GM19099 (cell line): ENCODE measurements around the gene TSPAN10.

ENCODE experiments used
- POLR2A ChIP-seq: IDR thresholded peaks from 3 replicates; pipeline ENCODE4 v1.6.1; 2011; ENCODE audit warnings: low read depth; ENCODE audit not compliant: insufficient read length; ENCODE audit errors: extremely low read depth

Gene TSPAN10

DNA sequence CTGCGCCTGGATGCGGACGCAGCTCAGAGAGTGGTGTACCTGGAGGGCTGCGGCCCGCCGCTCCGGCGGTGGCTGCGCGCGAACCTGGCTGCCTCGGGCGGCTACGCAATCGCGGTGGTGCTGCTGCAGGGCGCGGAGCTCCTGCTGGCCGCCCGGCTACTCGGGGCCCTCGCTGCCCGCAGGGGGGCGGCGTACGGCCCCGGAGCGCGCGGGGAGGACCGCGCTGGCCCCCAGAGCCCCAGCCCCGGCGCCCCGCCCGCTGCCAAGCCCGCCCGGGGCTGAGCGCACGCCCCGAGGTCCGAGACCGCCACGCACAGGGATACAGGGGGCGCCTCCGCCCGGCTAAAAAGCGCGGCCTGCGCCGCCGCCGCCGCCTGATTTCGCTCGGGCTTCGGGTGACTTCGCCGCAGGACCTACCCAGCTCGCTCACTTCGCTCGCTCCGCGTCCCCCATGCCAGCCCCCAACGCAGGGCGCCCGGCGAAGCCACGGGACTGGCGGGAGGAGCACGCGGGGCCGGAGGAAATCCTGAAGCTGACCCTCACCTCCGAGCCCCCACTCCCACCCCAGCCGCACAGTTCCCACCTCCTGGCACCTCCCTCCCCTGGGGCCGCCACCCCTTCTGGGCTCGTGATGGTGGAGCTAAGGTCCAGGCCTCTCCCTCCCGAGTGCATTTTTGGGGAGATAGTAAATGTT, 11.2 kb downstream of the TSPAN10 start:
- no peak for TF ChIP-seq POLR2A

DNA sequence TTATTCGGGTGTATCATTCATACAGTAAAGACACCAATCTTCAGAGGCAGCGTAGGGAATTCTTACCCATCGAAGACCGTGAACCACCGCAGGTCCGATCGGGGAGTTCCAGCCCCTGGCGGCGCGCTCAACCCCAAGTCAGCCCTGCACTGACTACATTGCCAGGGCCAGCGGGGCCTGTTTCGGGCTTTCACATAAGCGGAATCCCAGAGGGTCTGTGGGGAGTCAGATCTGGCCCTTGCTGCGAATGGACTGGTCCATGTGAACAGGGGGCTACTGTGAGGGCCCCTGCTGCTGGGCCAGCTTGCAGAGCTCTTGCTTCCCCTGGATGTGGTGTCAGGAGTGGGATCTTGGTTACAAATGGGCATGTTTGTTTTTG, 11.7 kb downstream of the TSPAN10 start:
- TF ChIP-seq POLR2A = no peak

DNA sequence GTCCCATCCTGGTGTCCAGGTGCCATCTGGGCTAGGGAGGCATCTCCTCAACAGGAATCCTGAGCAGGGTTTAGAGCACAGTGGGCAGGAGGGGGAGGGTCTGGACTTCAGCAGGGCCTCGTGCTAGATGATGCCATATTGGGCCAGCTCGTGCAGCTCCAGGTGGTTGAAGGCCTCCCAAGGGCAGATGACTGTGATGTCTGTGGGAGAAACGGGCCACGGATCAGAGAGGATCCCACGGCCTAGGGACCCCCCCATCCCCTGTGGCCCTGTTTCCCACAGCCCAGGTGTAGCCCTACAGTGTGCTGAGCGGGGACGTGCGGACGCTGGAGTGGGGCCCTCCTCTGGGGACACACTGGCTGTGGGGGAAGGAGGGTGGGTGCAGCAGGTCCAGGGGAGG, 14.0 kb downstream of the TSPAN10 start:
- no peak for TF ChIP-seq POLR2A

DNA sequence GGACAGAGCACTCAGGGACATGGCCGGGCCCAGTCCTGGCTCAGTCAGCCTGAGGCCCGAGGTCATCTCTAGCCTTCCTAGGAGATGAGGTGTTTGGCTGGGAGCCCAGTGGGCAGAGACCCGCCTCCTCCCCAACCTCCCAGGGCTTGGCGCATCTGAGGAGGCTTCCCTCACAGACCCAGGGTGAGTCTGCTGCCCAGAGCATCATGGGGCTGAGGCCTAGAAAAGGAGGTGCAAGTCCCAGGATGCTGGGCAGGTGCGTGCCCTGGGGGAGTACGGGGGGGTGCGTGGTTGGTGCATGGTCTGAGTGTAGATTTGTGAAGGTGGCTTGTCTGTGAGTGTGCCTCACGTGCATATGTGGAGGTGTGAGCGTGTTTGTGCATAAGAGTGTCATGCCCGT, 14.7 kb downstream of the TSPAN10 start:
- no peak for TF ChIP-seq POLR2A

DNA sequence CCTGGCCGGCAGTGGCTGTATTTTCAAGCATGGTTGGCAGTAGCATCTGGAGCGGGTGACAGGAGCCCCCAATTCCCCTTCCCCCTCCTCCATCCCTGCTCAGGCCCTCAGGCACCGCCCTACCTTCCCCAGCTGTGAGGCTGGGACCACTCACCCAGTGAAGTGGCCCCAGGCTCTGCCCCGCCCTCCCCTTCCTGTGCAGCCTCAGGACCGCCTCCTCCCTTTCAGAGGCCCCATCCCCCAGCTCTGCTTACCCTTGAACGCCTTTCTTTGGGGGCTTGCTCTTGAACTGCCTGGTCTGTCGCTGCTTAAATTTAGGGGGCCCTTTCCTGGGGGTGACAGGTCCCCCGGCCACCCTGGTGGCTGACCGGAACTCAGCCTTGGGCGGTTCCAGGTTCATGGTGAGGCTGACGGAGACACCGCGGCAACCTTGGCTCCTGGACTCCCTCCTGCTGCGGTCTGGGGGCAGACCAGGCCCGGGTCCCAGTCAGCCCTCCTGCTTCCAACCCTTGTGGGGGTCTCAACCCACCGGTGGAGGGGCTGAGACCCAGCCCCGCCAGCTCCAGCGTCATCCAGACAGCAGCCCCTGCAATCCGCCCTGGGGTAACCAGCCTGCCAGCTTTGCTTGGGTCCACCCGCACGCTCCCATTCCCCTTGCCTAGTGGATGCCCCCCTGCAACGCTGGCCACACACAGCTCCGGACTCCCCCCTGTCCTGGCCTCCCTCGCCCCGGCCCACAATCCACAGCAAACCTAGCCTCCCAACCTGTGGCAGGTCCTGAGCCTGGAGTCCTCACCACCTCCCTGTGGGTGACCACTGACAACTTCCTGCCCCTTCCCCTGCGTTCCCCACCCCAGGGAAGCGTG, 16.1 kb downstream of the TSPAN10 start:
- no peak for TF ChIP-seq POLR2A

DNA sequence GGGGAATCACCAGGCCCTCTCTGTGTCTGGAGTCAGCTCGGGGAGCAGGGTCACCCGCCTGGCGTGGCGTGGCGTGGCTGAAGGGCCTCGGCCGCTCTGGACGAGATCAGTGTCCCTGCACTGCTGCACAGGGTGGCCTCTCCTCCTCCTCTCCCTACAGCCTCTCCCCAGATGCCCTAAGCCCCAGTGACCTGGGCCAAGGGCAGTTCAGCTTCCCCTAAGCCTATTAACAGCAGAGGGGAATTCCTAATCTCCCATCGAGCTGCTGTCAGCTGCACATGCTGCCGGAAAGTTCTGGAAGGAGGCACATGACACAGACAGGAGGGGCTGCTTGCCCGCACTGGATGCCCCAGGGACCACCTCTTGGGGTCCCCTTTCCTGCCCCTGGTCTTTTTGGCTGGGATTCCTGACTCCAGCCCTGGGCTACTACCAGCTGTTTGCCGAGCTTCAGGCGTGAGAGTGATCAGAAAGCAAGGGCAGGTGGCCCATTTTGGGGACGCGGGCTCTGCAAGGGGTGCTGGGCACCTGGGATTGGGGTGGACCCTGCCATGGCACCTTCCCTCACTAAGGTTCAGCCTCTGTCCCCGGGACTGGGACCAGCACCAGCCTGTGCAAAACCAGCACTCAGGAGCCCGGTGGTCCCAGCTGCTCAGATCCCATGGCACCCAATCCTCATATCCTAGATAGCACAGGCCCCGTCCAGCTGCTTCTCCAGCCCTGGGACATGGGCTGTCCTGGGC, 18.6 kb downstream of the TSPAN10 start:
- TF ChIP-seq POLR2A = no peak

DNA sequence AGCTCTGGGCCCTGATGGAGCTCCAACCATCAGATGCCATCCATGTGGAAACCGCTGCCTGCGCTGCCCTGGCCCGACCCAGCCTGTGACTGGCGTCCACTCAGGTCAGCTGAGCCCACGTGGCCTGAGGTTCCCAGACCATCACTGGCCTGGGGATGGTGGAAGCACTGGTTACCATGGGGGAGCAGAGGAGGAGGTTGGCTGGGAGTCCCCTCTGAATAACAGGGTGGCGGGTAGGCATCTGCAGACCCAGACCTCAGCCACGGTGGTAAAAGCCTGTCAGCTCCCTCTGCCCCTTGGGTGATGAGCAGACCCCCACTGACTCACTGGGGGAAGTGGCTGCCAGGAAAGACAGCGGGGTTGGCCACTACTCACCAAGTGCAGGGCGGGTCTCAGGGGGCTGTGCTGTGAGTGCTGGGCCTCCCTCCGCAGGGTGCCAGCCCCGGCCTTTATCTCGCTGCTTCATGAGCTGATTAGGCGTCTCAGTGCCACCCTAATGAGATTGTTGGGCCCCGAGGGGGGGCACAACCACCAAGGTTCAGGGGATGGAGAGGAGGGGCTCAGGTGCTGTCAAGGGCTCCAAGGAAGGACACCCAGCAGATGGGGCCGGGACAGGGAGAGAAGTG, 19.2 kb downstream of the TSPAN10 start, which contains the start of gene PDE6G:
PDE6G (minus strand) TSS at position 425 of the 626 bp plus-strand sequence. CDS start 3,237 bp downstream, outside the sequence.
- no peak for TF ChIP-seq POLR2A

DNA sequence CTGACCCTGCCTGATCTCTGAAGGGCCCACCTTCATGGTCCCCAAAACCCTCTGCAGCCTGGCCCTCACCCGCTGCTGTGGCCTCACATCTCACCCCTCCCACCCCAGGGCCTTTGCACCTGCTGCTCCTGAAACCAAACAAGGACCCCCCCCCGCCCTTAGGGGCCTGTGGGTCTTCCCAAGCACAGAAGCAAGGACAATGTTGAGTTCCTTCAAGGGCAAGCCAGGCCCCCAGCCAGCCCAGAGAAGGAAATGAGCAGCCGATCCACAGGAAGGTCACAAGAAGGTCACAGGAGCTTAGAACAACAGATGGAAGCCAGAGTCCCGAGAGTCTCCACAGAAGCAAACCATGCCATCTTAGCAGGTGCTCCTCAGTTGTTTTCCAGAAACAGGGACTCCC, 19.8 kb downstream of the TSPAN10 start:
- no peak for TF ChIP-seq POLR2A

DNA sequence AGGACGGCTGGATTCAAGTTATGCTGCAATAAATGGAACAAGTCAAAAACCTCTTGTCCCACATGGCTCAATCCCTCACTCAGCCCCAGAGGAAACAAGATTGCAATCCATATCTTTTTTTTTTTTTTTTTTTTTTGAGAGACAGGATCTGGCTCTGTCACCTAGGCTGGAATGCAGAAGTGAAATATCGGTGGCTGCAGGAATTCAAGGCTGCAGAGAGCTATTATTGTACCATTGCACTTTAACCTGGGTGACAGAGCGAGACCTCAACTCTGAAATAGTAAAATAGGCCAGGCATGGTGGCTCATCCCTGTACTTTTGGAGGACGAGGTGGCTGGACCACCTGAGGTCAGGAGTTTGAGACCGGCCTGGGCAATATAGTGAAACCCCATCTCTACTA, 22.0 kb downstream of the TSPAN10 start:
- no peak for TF ChIP-seq POLR2A

DNA sequence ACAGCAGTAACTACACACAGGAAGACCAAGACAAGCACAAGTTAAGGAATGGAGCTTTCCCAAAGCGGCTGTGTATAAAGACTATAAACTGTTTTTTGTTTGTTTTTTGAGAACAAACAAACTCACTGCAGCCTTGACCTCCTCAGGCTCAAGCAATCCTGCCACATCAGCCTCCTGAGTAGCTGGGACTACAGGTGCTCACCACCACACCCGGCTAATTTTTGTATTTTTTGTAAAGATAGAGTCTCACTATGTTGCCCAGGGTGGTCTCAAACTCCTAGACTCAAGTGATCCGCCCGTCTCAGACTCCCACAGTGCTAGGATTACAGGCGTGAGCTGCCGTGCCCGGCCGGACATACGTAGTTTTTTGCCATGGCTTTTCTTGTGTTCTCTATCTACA, 23.4 kb downstream of the TSPAN10 start:
- no peak for TF ChIP-seq POLR2A

DNA sequence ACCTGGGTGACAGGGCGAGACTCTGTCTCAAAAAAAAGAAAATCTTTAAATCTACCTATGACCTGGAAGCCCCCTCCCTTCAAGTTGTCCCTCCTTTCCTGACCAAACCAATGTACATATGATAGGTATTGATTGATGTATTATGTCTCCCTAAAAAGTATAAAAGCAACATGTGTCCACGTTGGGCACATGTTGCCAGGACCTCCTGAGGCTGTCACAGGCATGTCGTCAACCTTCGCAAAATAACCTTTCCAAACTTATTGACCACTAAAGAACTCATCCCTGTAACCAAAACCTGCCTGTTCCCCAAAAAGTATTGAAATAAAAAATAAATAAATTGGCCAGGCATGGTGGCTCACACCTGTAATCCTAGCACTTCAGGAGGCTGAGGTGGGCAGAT, 25.0 kb downstream of the TSPAN10 start:
- TF ChIP-seq POLR2A = no peak

DNA sequence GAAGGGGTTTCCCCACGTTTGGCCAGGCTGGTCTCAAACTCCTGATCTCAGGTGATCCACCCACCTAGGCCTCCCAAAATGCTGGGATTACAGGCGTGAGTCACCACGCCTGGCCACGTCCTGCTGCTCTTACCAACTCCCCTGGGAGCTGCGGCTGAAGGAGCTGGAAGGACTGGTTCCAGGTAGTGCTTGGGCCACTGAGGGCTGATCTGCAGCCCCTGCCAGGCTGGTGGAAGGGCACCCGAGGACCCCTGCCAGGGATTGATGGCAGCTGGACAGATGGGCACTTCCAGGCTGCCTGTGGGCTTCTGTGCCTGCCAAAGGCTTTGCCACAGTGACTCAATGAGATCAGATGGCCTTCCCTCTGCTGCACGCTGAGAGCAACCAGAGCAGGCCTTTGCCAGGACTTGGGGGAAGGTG, 27.1 kb downstream of the TSPAN10 start:
- no peak for TF ChIP-seq POLR2A

DNA sequence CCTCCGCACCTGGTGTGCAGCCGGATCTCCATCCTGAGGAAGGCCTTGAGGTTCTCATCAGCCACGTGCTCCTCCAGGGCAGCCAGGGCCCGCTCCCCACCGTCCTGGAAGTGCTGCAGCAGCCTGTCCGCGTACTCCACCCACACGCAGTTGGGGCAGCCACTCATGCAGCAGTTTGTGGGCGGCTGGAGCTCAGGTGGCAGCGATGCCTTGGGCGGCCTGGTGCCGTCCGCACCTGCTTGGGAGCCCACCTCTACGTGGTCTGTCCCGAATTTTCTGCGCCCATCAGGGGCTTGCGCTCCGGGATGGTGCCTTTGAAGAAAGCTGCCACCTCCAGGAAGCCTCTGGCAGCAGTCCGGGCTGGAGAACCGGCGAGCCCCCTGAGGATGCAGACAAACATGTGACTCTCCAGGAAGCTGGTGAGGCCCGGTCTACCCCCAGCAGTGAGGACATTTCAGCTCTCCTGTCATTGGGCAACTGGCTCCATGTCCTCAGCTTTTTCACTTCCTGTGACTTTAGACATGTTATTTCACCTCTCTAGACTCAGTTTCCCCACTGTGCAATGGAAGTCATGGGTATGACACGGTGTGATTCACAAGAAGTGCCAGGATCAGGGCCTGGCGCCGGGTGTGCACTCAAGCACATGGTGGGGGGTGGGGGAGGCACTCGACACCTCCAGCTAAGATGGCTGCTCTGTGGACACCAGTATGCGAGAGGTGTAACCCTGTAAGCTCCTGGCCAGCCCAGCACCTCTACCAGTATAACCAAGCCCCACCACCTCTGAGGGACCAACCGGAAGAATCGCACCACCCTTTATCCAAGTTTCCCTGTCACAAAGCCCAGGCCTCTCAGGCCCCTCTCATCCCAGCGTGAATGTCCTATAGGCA, 28.5 kb downstream of the TSPAN10 start:
- TF ChIP-seq POLR2A = no peak

DNA sequence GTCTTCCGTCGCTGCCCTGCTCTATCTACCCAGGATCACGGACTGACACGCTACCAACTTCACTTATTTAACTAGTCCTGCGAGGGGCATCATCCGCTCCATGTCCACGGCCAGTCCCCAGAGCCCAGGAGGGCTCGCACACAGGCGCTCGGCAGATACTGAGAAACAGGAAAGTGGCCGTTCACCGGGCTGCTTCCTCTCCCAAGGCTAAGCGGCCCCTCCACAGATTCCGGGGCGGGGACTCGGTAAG, 29.0 kb downstream of the TSPAN10 start:
- TF ChIP-seq POLR2A = no peak
